Hepatocyte (in vitro differentiated cells): ENCODE data around the gene TEPSIN. TPM values are rescaled to one million over a fixed set of nuclear protein-coding genes. Genes with fewer than 3 reads are reported as not detected.

Experiments used
- DNase-seq: peaks from one replicate; pipeline ENCODE4 v3.0.0-alpha.2; 2016; ENCODE audit warnings: low spot score
- H2AFZ ChIP-seq: fragments of 200-600 bp; sonication (generic); 2 replicates; pipeline ENCODE4 v1.6.0; 2016; ENCODE audit warnings: antibody characterized with exemption, mild to moderate bottlenecking
- H3K27ac ChIP-seq: fragments of 200-600 bp; sonication (generic); 2 replicates; pipeline ENCODE4 v1.5.1; 2016; ENCODE audit warnings: mild to moderate bottlenecking
- H3K27me3 ChIP-seq: fragments of 200-600 bp; sonication (generic); 2 replicates; pipeline ENCODE4 v1.6.1; 2016
- H3K36me3 ChIP-seq: fragments of 200-600 bp; sonication (generic); replicated peaks from 2 replicates; pipeline ENCODE4 v1.5.1; 2016; ENCODE audit warnings: low read depth; ENCODE audit not compliant: insufficient read depth
- H3K4me1 ChIP-seq: fragments of 200-600 bp; sonication (generic); 2 replicates; pipeline ENCODE4 v1.5.1; 2016; ENCODE audit warnings: mild to moderate bottlenecking, moderate library complexity; ENCODE audit not compliant: insufficient read depth
- H3K4me2 ChIP-seq: fragments of 200-600 bp; sonication (generic); 2 replicates; pipeline ENCODE4 v1.6.0; 2016
- H3K4me3 ChIP-seq: fragments of 200-600 bp; sonication (generic); 2 replicates; pipeline ENCODE4 v1.5.1; 2016; ENCODE audit warnings: mild to moderate bottlenecking
- H3K79me2 ChIP-seq: fragments of 200-600 bp; sonication (generic); 2 replicates; pipeline ENCODE4 v1.6.0; 2017; ENCODE audit warnings: mild to moderate bottlenecking
- H3K9me2 ChIP-seq: fragments of 200-600 bp; sonication (generic); replicated peaks from 2 replicates; pipeline ENCODE4 v1.6.0; 2017; ENCODE audit warnings: mild to moderate bottlenecking; ENCODE audit not compliant: insufficient read depth
- H3K9me3 ChIP-seq: fragments of 200-600 bp; sonication (generic); 2 replicates; pipeline ENCODE4 v1.5.1; 2016; ENCODE audit warnings: low read depth, mild to moderate bottlenecking
- H4K20me1 ChIP-seq: fragments of 200-600 bp; sonication (generic); 2 replicates; pipeline ENCODE4 v1.6.0; 2016; ENCODE audit warnings: mild to moderate bottlenecking; ENCODE audit not compliant: insufficient read depth, poor library complexity, severe bottlenecking
- CTCF ChIP-seq: fragments of 200-600 bp; sonication (generic); IDR thresholded peaks from 2 replicates; pipeline ENCODE4 v1.5.1; 2016; ENCODE audit warnings: antibody characterized with exemption, mild to moderate bottlenecking; ENCODE audit not compliant: poor library complexity
- EZH2 ChIP-seq: fragments of 200-600 bp; sonication (generic); IDR thresholded peaks from 2 replicates; pipeline ENCODE4 v1.6.1; 2016; ENCODE audit warnings: antibody characterized with exemption, mild to moderate bottlenecking, borderline replicate concordance
- EZH2phosphoT487 ChIP-seq: fragments of 200-600 bp; sonication (generic); IDR thresholded peaks from one replicate; pipeline ENCODE4 v1.6.1; 2018; ENCODE audit warnings: antibody characterized with exemption, mild to moderate bottlenecking, low read depth, moderate library complexity; ENCODE audit not compliant: unreplicated experiment, severe bottlenecking
- WGBS: methylation state at CpG from one replicate; pipeline ENCODE4 v1.1.6; 2016; ENCODE audit warnings: low lambda C conversion rate; ENCODE audit errors: missing lambda C conversion rate; 5-methylcytosine and 5-hydroxymethylcytosine counted together
- polyA plus RNA-seq: library from polyadenylated mRNA; unstranded; fragments of >200 nt; fragmentation: Nextera tagmentation; extraction: Ambion mirVana; gene quantifications from 2 replicates; pipeline ENCODE4 v1.2.1, GENCODE V29; 2016
- total RNA-seq: library from RNA; depleted of rRNA; stranded (reverse); fragments of >200 nt; gene quantifications from 2 replicates; pipeline ENCODE4 v1.2.3, GENCODE V29; 2014

The TEPSIN gene
- total and polyA plus RNA-seq, 2 experiments from 2014 or later, result 34.1 to 44.3 TPM

GRCh38 chr17:81196505-81197408, 42.1 kb downstream of the TEPSIN start:
- Histone ChIP-seq H2AFZ (no peak overlapping the region), H3K36me3 (no peaks in the 10 kb centered on the region)
- TF ChIP-seq CTCF (no peak), EZH2phosphoT487 (no peak), EZH2 (no peak)

GRCh38 chr17:81195941-81196495, 42.8 kb downstream of the TEPSIN start:
- no peaks in the 10 kb centered on the region for H3K27me3 ChIP-seq
- 94% methylated on average over 13 of the region's 14 CpGs for WGBS
- H3K79me2 ChIP-seq, result no peaks in the 10 kb centered on the region
- H2AFZ ChIP-seq, result no peak overlapping the region
- H3K4me3 ChIP-seq, result no peak overlapping the region
- H3K27ac ChIP-seq, result no peak overlapping the region
- no peaks in the 10 kb centered on the region for H3K9me2 ChIP-seq
- no peaks in the 10 kb centered on the region for H3K4me1 ChIP-seq
- no peaks in the 10 kb centered on the region for H4K20me1 ChIP-seq
- no peak for TF ChIP-seq EZH2
- TF ChIP-seq EZH2phosphoT487, result no peak
- TF ChIP-seq CTCF, result no peak
- H3K9me3 ChIP-seq, result no peaks in the 10 kb centered on the region
- no peak for DNase-seq
- no peak overlapping the region for H3K4me2 ChIP-seq
- no peaks in the 10 kb centered on the region for H3K36me3 ChIP-seq

More at GRCh38 chr17:81196505-81197408, 42.1 kb downstream of the TEPSIN start:
- 96% methylated on average over 42 of the region's 45 CpGs for WGBS
- DNase-seq, result no peak
- Histone ChIP-seq H3K27me3 (no peaks in the 10 kb centered on the region), H3K9me2 (no peaks in the 10 kb centered on the region), H3K9me3 (no peaks in the 10 kb centered on the region), H3K4me2 (no peak overlapping the region), H3K4me1 (no peaks in the 10 kb centered on the region), H3K27ac (no peak overlapping the region), H3K4me3 (no peak overlapping the region), H4K20me1 (no peaks in the 10 kb centered on the region), H3K79me2 (no peaks in the 10 kb centered on the region)

GRCh38 chr17:81194941-81195901, 43.6 kb downstream of the TEPSIN start:
- Histone ChIP-seq H3K27ac (no peak overlapping the region), H3K9me3 (no peaks in the 10 kb centered on the region), H3K36me3 (no peaks in the 10 kb centered on the region), H3K27me3 (no peaks in the 10 kb centered on the region), H3K4me3 (no peak overlapping the region), H3K79me2 (no peaks in the 10 kb centered on the region), H4K20me1 (no peaks in the 10 kb centered on the region), H3K4me1 (no peaks in the 10 kb centered on the region), H3K9me2 (no peaks in the 10 kb centered on the region), H3K4me2 (no peak overlapping the region), H2AFZ (no peak overlapping the region)
- DNase-seq, result no peak
- TF ChIP-seq EZH2, result no peak
- no peak for TF ChIP-seq CTCF
- no peak for TF ChIP-seq EZH2phosphoT487
- WGBS, result 96% methylated on average over 35 of the region's 37 CpGs
